Neutrophil (primary cell): ENCODE results near the gene TNFSF13.

Experiments used
- H3K27ac ChIP-seq: fragments of 200-600 bp; sonication (generic); 2 replicates; pipeline ENCODE4 v1.5.1; 2016; ENCODE audit warnings: mild to moderate bottlenecking, moderate library complexity
- H3K27me3 ChIP-seq: fragments of 200-600 bp; sonication (generic); 2 replicates; pipeline ENCODE4 v1.6.0; 2016; ENCODE audit warnings: mild to moderate bottlenecking
- H3K36me3 ChIP-seq: fragments of 200-600 bp; sonication (generic); 2 replicates; pipeline ENCODE4 v1.5.1; 2017
- H3K4me1 ChIP-seq, 2 experiments: fragments of 200-600 bp in 1 of 2; sonication (generic) in 1 of 2; 1 replicate in 1 of 2; 2 replicates in 1 of 2; pipeline versions ENCODE4 v1.5.1 to v1.6.1; 2013 to 2016; ENCODE audit warnings: low read depth in 1 of 2, low read length in 1 of 2, mild to moderate bottlenecking in 1 of 2, moderate library complexity in 1 of 2; ENCODE audit not compliant: control insufficient read depth in 1 of 2, insufficient read depth in 1 of 2
- H3K4me3 ChIP-seq, 2 experiments: fragments of 200-600 bp in 1 of 2; sonication (generic) in 1 of 2; 1 replicate in 1 of 2; 2 replicates in 1 of 2; pipeline ENCODE4 v1.5.1; 2013 to 2016; ENCODE audit warnings: low read depth in 1 of 2, low read length in 1 of 2, mild to moderate bottlenecking in 1 of 2, moderate library complexity in 1 of 2
- H3K9me3 ChIP-seq: fragments of 200-600 bp; sonication (generic); 2 replicates; pipeline ENCODE4 v1.5.1; 2016
- CTCF ChIP-seq: fragments of 200-600 bp; sonication (generic); IDR thresholded peaks from 2 replicates; pipeline ENCODE4 v1.5.1; 2016; ENCODE audit warnings: antibody characterized with exemption

TNFSF13 gene

GRCh38 chr17:7582396-7583252 is 24.1 kb downstream of the TNFSF13 start:
- Histone ChIP-seq H3K36me3 (peaks cover 24% of the 10 kb centered on the region), H3K9me3 (peaks cover under 1% of the 10 kb centered on the region), H3K4me1 (peaks cover 59 to 63% of the 10 kb centered on the region in 2 experiments), H3K27ac (peak overlapping the region; percentile 92), H3K27me3 (no peaks in the 10 kb centered on the region), H3K4me3 (peak overlapping the region; percentile 72 to 95)
- TF ChIP-seq CTCF: no peak

DNA sequence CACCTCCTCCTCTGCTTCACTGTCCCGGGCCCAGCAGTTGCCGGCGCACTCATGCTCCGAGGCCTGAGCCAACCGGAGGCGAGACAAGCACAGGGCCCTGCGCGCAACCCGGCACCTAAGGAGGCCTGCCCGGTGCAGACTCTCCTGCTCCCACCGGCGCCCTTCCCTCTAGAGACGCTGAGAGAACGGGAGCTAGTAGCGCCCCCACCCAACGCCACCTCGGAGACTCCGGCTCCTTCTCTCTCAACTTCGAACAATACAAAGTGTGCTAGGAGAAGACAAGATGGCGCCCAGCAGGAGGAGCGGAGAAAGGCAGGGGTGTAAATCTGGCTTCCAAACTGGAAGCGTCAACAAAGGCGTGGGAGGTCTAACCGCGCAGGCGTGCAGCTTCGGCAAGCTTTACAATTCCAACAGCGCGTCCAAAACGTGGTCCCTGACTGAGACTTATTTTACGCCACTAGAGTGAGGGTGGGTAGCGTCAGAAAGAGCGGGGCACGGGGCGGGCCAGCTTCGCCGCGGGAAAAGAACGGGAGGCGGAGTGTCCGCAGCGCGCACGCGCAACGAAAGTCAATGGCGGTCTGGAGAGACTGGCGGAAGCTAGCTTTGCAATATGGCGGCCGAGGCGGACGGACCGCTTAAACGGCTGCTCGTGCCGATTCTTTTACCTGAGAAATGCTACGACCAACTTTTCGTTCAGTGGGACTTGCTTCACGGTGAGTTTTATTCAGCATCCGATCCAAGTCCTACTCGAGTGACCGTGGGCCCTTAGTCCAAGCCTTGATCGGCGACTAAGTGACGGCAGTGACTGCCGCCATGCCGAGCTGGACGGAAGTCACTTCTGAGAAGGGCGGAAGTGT is 24.9 kb downstream of the TNFSF13 start, which contains the start of gene MPDU1:
TSS of gene MPDU1 (plus strand) at position 600 of the 857 bp plus-strand sequence. CDS start at position 611, 11 bp downstream.
- no peaks in the 10 kb centered on the region for H3K27me3 ChIP-seq
- H3K27ac ChIP-seq: peak within 1 kb of the TSS; percentile 92
- peaks cover 59 to 71% of the 10 kb centered on the region in 2 experiments for H3K4me1 ChIP-seq
- H3K4me3 ChIP-seq: peak within 1 kb of the TSS; percentile 72 to 95
- no peaks in the 10 kb centered on the region for H3K9me3 ChIP-seq
- H3K36me3 ChIP-seq: peaks cover 23% of the 10 kb centered on the region
- no peak for TF ChIP-seq CTCF

- no peak overlapping the region for H3K4me3 ChIP-seq
- peaks cover 40% of the 10 kb centered on the region for H3K36me3 ChIP-seq
- no peaks in the 10 kb centered on the region for H3K9me3 ChIP-seq
- no peak for TF ChIP-seq CTCF
- no peaks in the 10 kb centered on the region for H3K27me3 ChIP-seq
- H3K4me1 ChIP-seq: peaks cover 34 to 42% of the 10 kb centered on the region in 2 experiments
- H3K27ac ChIP-seq: no peak overlapping the region
These were observed 28.3 kb downstream of the TNFSF13 start for GRCh38 chr17:7586673-7587419.

- peak overlapping the region; percentile 18 for H3K27ac ChIP-seq
- no peaks in the 10 kb centered on the region for H3K9me3 ChIP-seq
- peaks cover 47% of the 10 kb centered on the region for H3K36me3 ChIP-seq
- TF ChIP-seq CTCF: no peak
- H3K4me3 ChIP-seq: no peak overlapping the region
- no peaks in the 10 kb centered on the region for H3K27me3 ChIP-seq
- peaks cover 27 to 35% of the 10 kb centered on the region in 2 experiments for H3K4me1 ChIP-seq
These were observed 29.0 kb downstream of the TNFSF13 start for GRCh38 chr17:7587420-7588151.
